Keratinocyte (primary cell): Measurements from ENCODE around the gene FARP2. TPM values are rescaled to one million over a fixed set of nuclear protein-coding genes. Genes with fewer than 3 reads are reported as not detected.

Source experiments
- DNase-seq: peaks from one replicate; pipeline ENCODE4 v3.0.0-alpha.2; 2011; ENCODE audit warnings: low read depth, missing footprints, low spot score
- FAIRE-seq: peaks from 2 replicates; lab custom pipeline; 2011; peaks lifted over from hg19 to GRCh38; lab: Jason Lieb, UNC
- H2AFZ ChIP-seq: 2 replicates; pipeline ENCODE4 v1.6.0; 2012; ENCODE audit warnings: low read length, control low read depth, inconsistent platforms; ENCODE audit not compliant: control insufficient read depth
- H3K27ac ChIP-seq: 2 replicates; pipeline ENCODE4 v1.5.1; 2011; ENCODE audit warnings: low read length; ENCODE audit not compliant: control insufficient read depth, insufficient read depth
- H3K27me3 ChIP-seq: 3 replicates; pipeline ENCODE4 v1.6.0; 2011; ENCODE audit warnings: low read length; ENCODE audit not compliant: control insufficient read depth, insufficient read depth; ENCODE audit errors: extremely low read depth
- H3K36me3 ChIP-seq, 2 experiments: 2 replicates in 1 of 2; 3 replicates in 1 of 2; pipeline ENCODE4 v1.5.1; 2011; ENCODE audit warnings: low read length in 2 of 2, mild to moderate bottlenecking in 1 of 2; ENCODE audit not compliant: control insufficient read depth in 2 of 2, insufficient read depth in 2 of 2; ENCODE audit errors: extremely low read depth in 1 of 2
- H3K4me1 ChIP-seq: 3 replicates; pipeline ENCODE4 v1.5.1; 2011; ENCODE audit warnings: low read length; ENCODE audit not compliant: control insufficient read depth, insufficient read depth; ENCODE audit errors: extremely low read depth
- H3K4me2 ChIP-seq: 3 replicates; pipeline ENCODE4 v1.6.0; 2011; ENCODE audit warnings: low read depth, low read length; ENCODE audit not compliant: control insufficient read depth, insufficient read depth; ENCODE audit errors: extremely low read depth
- H3K4me3 ChIP-seq, 3 experiments: fragments of 200-600 bp in 1 of 3; sonication (generic) in 1 of 3; 2 replicates in 2 of 3; 3 replicates in 1 of 3; pipeline ENCODE4 v1.5.1; 2011 to 2016; ENCODE audit warnings: low read length in 3 of 3, mild to moderate bottlenecking in 3 of 3, control low read depth in 2 of 3, inconsistent platforms in 1 of 3, low read depth in 1 of 3, mixed read lengths in 1 of 3, mixed run types in 1 of 3, moderate library complexity in 1 of 3; ENCODE audit not compliant: control insufficient read depth in 2 of 3, insufficient read depth in 2 of 3; ENCODE audit errors: extremely low read depth in 1 of 3
- H3K79me2 ChIP-seq: 2 replicates; pipeline ENCODE4 v1.6.0; 2012; ENCODE audit warnings: low read length; ENCODE audit not compliant: control insufficient read depth, insufficient read depth
- H3K9ac ChIP-seq: 3 replicates; pipeline ENCODE4 v1.6.0; 2011; ENCODE audit warnings: low read length; ENCODE audit not compliant: control insufficient read depth, insufficient read depth; ENCODE audit errors: extremely low read depth
- H3K9me1 ChIP-seq: 3 replicates; pipeline ENCODE4 v1.6.0; 2011; ENCODE audit warnings: low read length; ENCODE audit not compliant: control insufficient read depth, insufficient read depth; ENCODE audit errors: extremely low read depth
- H3K9me3 ChIP-seq: 2 replicates; pipeline ENCODE4 v1.5.1; 2012; ENCODE audit warnings: low read depth, low read length; ENCODE audit not compliant: control insufficient read depth
- H4K20me1 ChIP-seq: 3 replicates; pipeline ENCODE4 v1.6.0; 2011; ENCODE audit warnings: low read length; ENCODE audit not compliant: control insufficient read depth, insufficient read depth; ENCODE audit errors: extremely low read depth
- CTCF ChIP-seq, 3 experiments: IDR thresholded peaks in 1 of 3; conservative IDR thresholded peaks in 1 of 3; optimal IDR thresholded peaks in 1 of 3; 2 replicates in 2 of 3; 3 replicates in 1 of 3; pipeline versions ENCODE3 to v1.5.1; 2011; ENCODE audit warnings: low read length in 3 of 3, mild to moderate bottlenecking in 3 of 3, moderate library complexity in 2 of 3, control low read depth in 1 of 3, inconsistent platforms in 1 of 3; ENCODE audit not compliant: insufficient read depth in 2 of 3; ENCODE audit errors: extremely low read depth in 1 of 3
- EZH2 ChIP-seq: IDR thresholded peaks from one replicate; pipeline ENCODE4 v1.6.1; 2012; ENCODE audit warnings: inconsistent platforms, mild to moderate bottlenecking, low read length, moderate library complexity
- dilution Hi-C: fragments of 300-500 bp; cut with MboI; formaldehyde crosslinking; loops from one replicate; pipeline ENCODE4 v1.7.0; 2020; ENCODE audit warnings: low sequenced_read_pairs; ENCODE audit not compliant: extremely low pct_ligation_motif_present
- polyA plus RNA-seq, 5 experiments: library from polyadenylated mRNA; depleted of rRNA in 3 of 5; stranded (reverse) in 3 of 5; stranded (forward) in 1 of 5; unstranded in 1 of 5; fragments of >200 nt; gene quantifications; 1 replicate in 1 of 5; 2 replicates in 3 of 5; 3 replicates in 1 of 5; pipeline versions ENCODE4 v1.2.1 to v1.2.3, GENCODE V29; 2011 to 2012; ENCODE audit warnings: missing spikeins in 2 of 5, low read depth in 1 of 5, low replicate concordance in 1 of 5
- small RNA-seq, 3 experiments: library from RNA; depleted of rRNA; stranded (forward); fragments of <200 nt; gene quantifications; one replicate each; pipeline ENCODE3, GENCODE V24; 2012; ENCODE audit warnings: low read depth in 3 of 3, low replicate concordance in 1 of 3; ENCODE audit not compliant: insufficient read length in 3 of 3

FARP2 gene
- polyA plus RNA-seq, 1 donor (not counting 4 experiments of a cell fraction or from before 2014, with no cell fraction given), result 39.3 TPM

- no peak overlapping the region for H2AFZ ChIP-seq
- H3K9ac ChIP-seq, result no peak overlapping the region
- H3K4me1 ChIP-seq, result peaks cover 23% of the 10 kb centered on the region
- H3K4me3 ChIP-seq, result no peak overlapping the region
- no peak overlapping the region for H3K4me2 ChIP-seq
- no peak overlapping the region for H3K27ac ChIP-seq
- TF ChIP-seq CTCF (optimal IDR thresholded peaks at IDR 0.05 in 1 of 3, IDR thresholded peaks at IDR 0.05 in 1 of 3, conservative IDR thresholded peaks at IDR 0.05 in 1 of 3; ENCODE audit: extremely low read depth in 1 of 3, insufficient read depth in 2 of 3, low read length in 3 of 3) (no peak), EZH2 (no peak)
- DNase-seq (no peak), FAIRE-seq (no peak)
- H3K27me3 ChIP-seq, result peaks cover 15% of the 10 kb centered on the region
- H3K9me1 ChIP-seq, result peaks cover 2% of the 10 kb centered on the region
- dilution Hi-C loops, result no loop called here
- H3K79me2 ChIP-seq, result no peaks in the 10 kb centered on the region
- no peaks in the 10 kb centered on the region for H4K20me1 ChIP-seq
- no peaks in the 10 kb centered on the region for H3K9me3 ChIP-seq
- no peaks in the 10 kb centered on the region for H3K36me3 ChIP-seq
These were observed 186.2 kb downstream of the FARP2 start for GRCh38 chr2:241542278-241542605.

Small RNA genes lying within 50 kb of the gene (small RNA-seq; reads per million reads assigned to genes)
- 0 reads per million in 3 experiments for gene MIR3133

Other genes with a start within 250 kb of the FARP2 start
- gene PASK, start 206.8 kb upstream of the FARP2 start, polyA plus RNA-seq, result 3.0 to 4.3 TPM (median 3.7 TPM) in 3 replicates
- gene PPP1R7, start 205.8 kb upstream of the FARP2 start, polyA plus RNA-seq, result 53.4 to 88.2 TPM (median 84.9 TPM) in 3 replicates
- 0.14 to 0.50 TPM (median 0.17 TPM) in 3 replicates for gene ANO7, start 167.6 kb upstream of the FARP2 start, polyA plus RNA-seq
- 266 to 471 TPM (median 289 TPM) in 3 replicates for gene HDLBP, start 40.6 kb upstream of the FARP2 start, polyA plus RNA-seq
- gene SEPTIN2, start 40.4 kb upstream of the FARP2 start, polyA plus RNA-seq, result 324 to 644 TPM (median 510 TPM) in 3 replicates
- 237 to 339 TPM (median 242 TPM) in 3 replicates for gene STK25, start 152.3 kb downstream of the FARP2 start, polyA plus RNA-seq
- gene BOK, start 202.5 kb downstream of the FARP2 start, polyA plus RNA-seq, result 15.4 to 25.5 TPM (median 21.7 TPM) in 3 replicates